ENCODE data around the gene LHFPL3.

DNA sequence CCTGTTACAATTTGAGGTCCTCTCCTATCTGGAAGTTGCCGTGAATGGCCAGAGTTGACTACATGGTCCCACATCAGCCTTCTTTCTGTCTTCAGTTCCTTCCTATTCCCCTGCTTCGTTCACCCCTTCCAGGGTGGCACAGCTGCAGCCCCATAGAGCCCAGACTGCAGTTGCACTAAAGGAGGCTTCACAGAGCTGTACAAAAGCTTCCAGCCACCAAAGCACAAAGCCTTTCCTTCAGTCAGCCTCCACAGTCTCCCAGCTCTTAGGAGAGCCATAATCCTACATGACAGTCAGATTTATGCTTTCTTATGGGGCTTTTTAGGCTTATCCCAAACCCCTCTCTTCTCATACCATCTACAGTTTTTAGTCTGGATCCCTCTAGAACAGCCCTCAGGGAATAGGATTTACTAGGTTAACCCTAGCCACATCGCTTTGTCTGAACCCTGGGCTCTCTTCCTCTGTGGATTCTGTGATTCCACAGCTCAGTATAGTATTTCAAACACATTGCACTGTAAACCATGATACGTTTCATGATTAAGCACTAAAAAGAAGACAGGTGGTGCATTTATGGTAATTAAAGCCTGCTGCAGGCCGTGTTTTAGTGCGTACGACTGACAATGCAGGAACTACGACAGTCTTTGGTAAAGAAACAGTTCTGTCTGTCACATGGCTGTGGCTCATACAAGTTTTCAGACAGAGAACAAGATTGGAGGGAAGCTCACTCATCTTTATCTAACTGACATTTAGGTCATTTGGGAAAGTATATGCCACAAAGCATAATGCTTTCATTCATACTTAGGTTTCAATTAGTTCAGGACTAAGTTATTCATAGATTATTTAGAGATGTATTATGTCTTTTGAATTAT is 477.3 kb downstream of the LHFPL3 start:
- no peak for TF ChIP-seq TAF1 (IDR thresholded peaks at IDR 0.05; ENCODE audit: low read depth)
- TF ChIP-seq FOXM1 (IDR thresholded peaks at IDR 0.05; ENCODE audit: borderline replicate concordance, low read depth): no peak
- no peak for TF ChIP-seq NFIC (IDR thresholded peaks at IDR 0.05)

Data from Ishikawa (cell line).